GM23248 (cell line): ENCODE measurements around the gene FAM53A. TPM values are rescaled to one million over a fixed set of nuclear protein-coding genes. Genes with fewer than 3 reads are reported as not detected.
A peak's percentile ranks its signal among the peaks of the same experiment; 100 is the strongest.

ENCODE experiments used
- DNase-seq: peaks from one replicate; pipeline ENCODE4 v3.0.0-alpha.2; 2015
- H2AFZ ChIP-seq: fragments of 200-600 bp; sonication (generic); 2 replicates; pipeline ENCODE4 v1.6.1; 2016; ENCODE audit warnings: antibody characterized with exemption
- H3F3A ChIP-seq: fragments of 200-600 bp; sonication (generic); 2 replicates; pipeline ENCODE4 v1.6.1; 2016; ENCODE audit warnings: mild to moderate bottlenecking, antibody characterized with exemption, mixed run types; ENCODE audit not compliant: insufficient read depth
- H3K27ac ChIP-seq: fragments of 200-600 bp; sonication (generic); 2 replicates; pipeline ENCODE4 v1.5.1; 2016; ENCODE audit warnings: mild to moderate bottlenecking
- H3K27me3 ChIP-seq: fragments of 200-600 bp; sonication (generic); replicated peaks from 2 replicates; pipeline ENCODE4 v1.6.1; 2016; ENCODE audit warnings: mild to moderate bottlenecking; ENCODE audit not compliant: insufficient read depth
- H3K36me3 ChIP-seq: fragments of 200-600 bp; sonication (generic); 2 replicates; pipeline ENCODE4 v1.6.1; 2016; ENCODE audit warnings: low read depth, mild to moderate bottlenecking
- H3K4me1 ChIP-seq: fragments of 200-600 bp; sonication (generic); 2 replicates; pipeline ENCODE4 v1.6.1; 2016; ENCODE audit warnings: mild to moderate bottlenecking; ENCODE audit not compliant: insufficient read depth
- H3K4me2 ChIP-seq: fragments of 200-600 bp; sonication (generic); one replicate; pipeline ENCODE4 v1.6.1; 2016; ENCODE audit warnings: mild to moderate bottlenecking; ENCODE audit not compliant: unreplicated experiment
- H3K4me3 ChIP-seq: fragments of 200-600 bp; sonication (generic); 2 replicates; pipeline ENCODE4 v1.5.1; 2016; ENCODE audit warnings: mild to moderate bottlenecking
- H3K79me2 ChIP-seq: fragments of 200-600 bp; sonication (generic); 2 replicates; pipeline ENCODE4 v1.6.1; 2016; ENCODE audit warnings: mild to moderate bottlenecking; ENCODE audit not compliant: insufficient read depth
- H3K9ac ChIP-seq: fragments of 200-600 bp; sonication (generic); 2 replicates; pipeline ENCODE4 v1.6.1; 2016; ENCODE audit warnings: mild to moderate bottlenecking
- H3K9me2 ChIP-seq: fragments of 200-600 bp; sonication (generic); 2 replicates; pipeline ENCODE4 v1.6.1; 2016; ENCODE audit warnings: mixed run types, mild to moderate bottlenecking, moderate library complexity; ENCODE audit not compliant: insufficient read depth
- H3K9me3 ChIP-seq: fragments of 200-600 bp; sonication (generic); one replicate; pipeline ENCODE4 v1.6.1; 2017; ENCODE audit warnings: low read depth
- H4K20me1 ChIP-seq: fragments of 200-600 bp; sonication (generic); 2 replicates; pipeline ENCODE4 v1.6.0; 2016; ENCODE audit not compliant: insufficient read depth
- EZH2 ChIP-seq: fragments of 200-600 bp; sonication (generic); IDR thresholded peaks from 2 replicates; pipeline ENCODE4 v1.6.1; 2018; ENCODE audit warnings: antibody characterized with exemption, mild to moderate bottlenecking; ENCODE audit not compliant: insufficient read depth, poor library complexity, severe bottlenecking
- EZH2phosphoT487 ChIP-seq: fragments of 200-600 bp; sonication (generic); IDR thresholded peaks from 2 replicates; pipeline ENCODE4 v1.6.1; 2018; ENCODE audit warnings: antibody characterized with exemption, moderate library complexity, mild to moderate bottlenecking, low read depth; ENCODE audit not compliant: insufficient read depth
- WGBS, 2 experiments: methylation state at CpG; one replicate each; pipeline ENCODE4 v1.1.6; 2015 to 2017; ENCODE audit warnings: low lambda C conversion rate in 2 of 2, low coverage in 1 of 2; ENCODE audit errors: missing lambda C conversion rate in 2 of 2; 5-methylcytosine and 5-hydroxymethylcytosine counted together
- in situ Hi-C: fragments of 300-500 bp; cut with MboI; formaldehyde crosslinking; loops from 2 replicates; pipeline ENCODE4 v1.15.0; 2020
- polyA plus RNA-seq: library from polyadenylated mRNA; unstranded; fragments of >200 nt; fragmentation: Nextera tagmentation; extraction: Ambion mirVana; gene quantifications from 2 replicates; pipeline ENCODE4 v1.2.1, GENCODE V29; 2016
- total RNA-seq: library from RNA; depleted of rRNA; stranded (reverse); fragments of >200 nt; shearing (Covaris generic); gene quantifications from 2 replicates; pipeline ENCODE4 v1.2.3, GENCODE V29; 2014

Gene FAM53A
- total and polyA plus RNA-seq, 2 experiments from 2014 or later: 2.8 to 3.8 TPM

DNA sequence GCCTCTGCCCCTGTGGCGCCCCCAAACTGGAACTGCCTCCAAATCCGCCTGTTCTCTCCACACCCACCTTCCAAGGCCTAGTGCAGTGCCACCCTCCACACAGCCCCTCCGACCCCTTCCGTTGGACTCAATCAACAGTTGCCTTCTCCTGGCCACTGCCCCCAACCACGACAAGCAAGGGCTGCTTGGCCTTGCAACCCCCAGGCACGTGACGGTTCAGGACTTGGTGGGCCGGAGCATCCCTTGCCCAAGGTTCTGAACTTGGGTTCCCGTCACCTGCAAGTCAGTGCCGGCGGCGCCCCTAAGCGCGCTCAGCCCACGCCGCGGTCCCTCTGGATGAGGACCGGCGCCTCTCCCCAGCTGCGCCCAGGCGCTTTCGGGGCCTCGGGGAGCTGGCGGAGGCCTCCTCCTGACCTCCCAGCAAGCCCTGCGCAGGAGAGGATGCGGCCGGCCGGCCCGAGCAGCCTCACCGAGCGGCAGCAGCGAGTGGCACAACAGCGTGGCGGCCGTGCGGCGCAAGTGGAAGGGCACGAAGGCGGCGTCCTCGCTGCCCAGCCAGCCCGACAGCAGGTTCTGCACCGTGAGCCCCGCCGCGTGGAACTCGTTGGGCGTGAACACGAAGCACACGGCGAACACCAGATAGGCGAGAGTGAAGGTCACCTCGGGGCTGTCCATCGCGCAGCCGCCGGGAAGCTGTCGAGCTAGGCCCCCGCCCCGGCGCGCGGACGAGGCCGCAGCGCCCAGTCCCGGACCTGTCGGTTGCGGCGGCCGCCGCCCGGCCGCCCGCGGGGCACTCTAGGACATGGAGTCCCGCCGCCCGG is 36.3 kb upstream of the FAM53A start:
- peaks cover 11% of the 10 kb centered on the region; the same call in 1 of the 2 replicates for H3K4me1 ChIP-seq
- TF ChIP-seq EZH2 (no peak), EZH2phosphoT487 (no peak)
- H3K27ac ChIP-seq: peak overlapping the region; percentile 73
- H3K9ac ChIP-seq: peak overlapping the region; percentile 85
- in situ Hi-C loops: no loop called here
- peak overlapping the region; percentile 90 for H3K4me2 ChIP-seq
- H3F3A ChIP-seq: no peaks in the 10 kb centered on the region
- H2AFZ ChIP-seq: peak overlapping the region; percentile 79
- H3K79me2 ChIP-seq: peaks cover 86% of the 10 kb centered on the region
- WGBS, 2 experiments: 4% methylated on average over 52 to 72 of the region's 79 CpGs
- no peaks in the 10 kb centered on the region for H3K36me3 ChIP-seq
- H3K9me3 ChIP-seq: no peaks in the 10 kb centered on the region
- no peaks in the 10 kb centered on the region for H3K27me3 ChIP-seq
- no peaks in the 10 kb centered on the region for H3K9me2 ChIP-seq
- H4K20me1 ChIP-seq: no peaks in the 10 kb centered on the region
- peak; percentile 77 for DNase-seq
- peak overlapping the region; percentile 92 for H3K4me3 ChIP-seq

DNA sequence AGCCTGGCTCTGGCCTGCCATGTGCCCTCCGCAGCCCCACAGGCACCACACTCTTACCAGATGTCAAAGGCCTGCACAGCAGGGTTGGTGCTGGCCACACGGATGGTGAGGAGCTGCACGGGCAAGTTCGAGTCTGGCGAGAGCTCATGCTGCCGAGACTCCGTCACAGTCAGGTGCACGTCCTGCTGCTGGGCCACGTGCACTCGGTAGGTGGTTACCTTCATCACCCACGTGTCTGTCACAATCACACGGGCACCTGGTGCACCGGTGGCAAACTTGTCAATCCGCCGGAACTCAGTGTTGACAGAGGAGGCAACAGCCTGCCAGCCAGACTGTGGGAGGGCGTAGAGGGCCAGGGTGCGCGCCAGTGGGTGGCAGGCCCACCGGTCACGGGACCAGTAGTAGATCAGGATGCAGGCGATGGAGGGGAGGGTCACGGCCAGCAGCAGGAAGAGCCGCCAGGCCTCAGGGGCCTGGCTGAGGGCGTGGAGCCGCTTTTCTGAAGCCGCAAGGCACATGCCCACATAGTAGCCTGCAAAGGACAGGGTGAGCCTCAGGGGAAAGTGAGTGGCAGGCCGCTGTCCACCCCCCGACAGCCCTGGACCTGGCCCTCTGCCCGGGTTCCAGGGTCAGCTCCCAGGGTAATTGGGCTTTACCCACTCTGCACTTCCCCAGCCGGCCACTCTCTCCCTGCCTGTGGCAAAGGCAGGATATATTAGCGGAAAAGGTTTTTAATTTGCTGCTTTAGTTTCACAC is 34.2 kb upstream of the FAM53A start:
- DNase-seq: no peak
- H3K9me2 ChIP-seq: no peaks in the 10 kb centered on the region
- in situ Hi-C loops: no loop called here
- H3K27me3 ChIP-seq: no peaks in the 10 kb centered on the region
- peaks cover 19% of the 10 kb centered on the region for H3K4me1 ChIP-seq
- H3K9me3 ChIP-seq: no peaks in the 10 kb centered on the region
- H3K79me2 ChIP-seq: peaks cover 76% of the 10 kb centered on the region
- no peak overlapping the region for H3K9ac ChIP-seq
- H2AFZ ChIP-seq: no peak overlapping the region
- peaks cover 16% of the 10 kb centered on the region for H3F3A ChIP-seq
- no peak overlapping the region for H3K4me3 ChIP-seq
- H3K27ac ChIP-seq: no peak overlapping the region
- H4K20me1 ChIP-seq: no peaks in the 10 kb centered on the region
- no peaks in the 10 kb centered on the region for H3K36me3 ChIP-seq
- WGBS, 2 experiments: 80 to 87% methylated on average over 29 to 31 of the region's 31 CpGs
- TF ChIP-seq EZH2phosphoT487 (no peak), EZH2 (no peak)
- H3K4me2 ChIP-seq: no peak overlapping the region

DNA sequence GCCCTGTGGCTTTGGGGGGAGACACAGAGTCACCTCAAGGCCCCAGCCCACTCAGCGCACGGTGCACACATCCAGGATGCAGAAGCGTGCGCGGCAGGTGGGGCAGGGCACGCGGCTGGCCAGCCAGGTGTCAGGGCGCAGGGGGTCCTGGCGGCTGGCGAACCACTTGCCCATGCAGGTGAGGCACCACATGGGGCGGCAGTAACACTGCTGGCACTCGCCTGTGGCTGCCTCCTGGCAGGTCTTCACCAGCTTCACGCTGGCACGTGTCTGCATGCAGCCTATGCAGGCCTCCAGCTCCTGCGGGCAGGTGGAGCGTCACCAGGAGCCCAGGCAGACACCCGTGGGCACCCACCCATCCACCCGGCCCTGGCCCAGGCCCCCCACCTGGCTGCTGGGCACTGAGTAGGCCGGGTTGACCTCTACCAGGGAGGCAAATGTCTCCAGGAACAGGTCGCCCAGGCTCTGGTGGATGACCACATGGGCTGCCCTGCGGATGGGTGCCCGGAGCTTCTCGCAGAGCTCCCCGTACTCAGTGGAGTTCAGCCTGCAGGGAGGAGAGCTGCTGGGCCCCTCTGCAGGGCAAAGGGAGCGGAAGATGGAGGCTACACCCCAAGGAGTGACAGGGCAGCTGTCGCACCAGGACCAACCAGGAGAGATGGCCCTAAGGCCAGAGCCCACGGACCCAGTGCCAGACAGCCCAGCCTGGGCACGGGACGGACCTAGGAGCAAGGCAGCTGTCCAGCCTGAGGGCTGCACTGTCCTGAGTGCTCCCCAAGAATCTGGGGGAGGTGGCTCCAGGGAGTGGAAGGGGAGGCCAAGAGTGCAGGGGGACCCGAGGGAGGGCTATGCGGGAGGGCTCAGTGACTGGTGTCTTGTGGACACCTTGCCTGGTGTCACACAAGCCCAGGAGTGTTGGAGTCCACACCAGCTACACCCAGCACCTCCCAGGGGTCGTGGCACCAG is 33.3 kb upstream of the FAM53A start:
- Histone ChIP-seq H3K4me3 (no peak overlapping the region), H4K20me1 (no peaks in the 10 kb centered on the region), H3K79me2 (peaks cover 71% of the 10 kb centered on the region), H3K4me1 (peaks cover 14% of the 10 kb centered on the region), H3K36me3 (no peaks in the 10 kb centered on the region), H3K9ac (no peak overlapping the region), H3K9me2 (no peaks in the 10 kb centered on the region), H3K27ac (no peak overlapping the region), H3K4me2 (no peak overlapping the region), H3K27me3 (no peaks in the 10 kb centered on the region), H2AFZ (no peak overlapping the region), H3F3A (peaks cover 21% of the 10 kb centered on the region), H3K9me3 (no peaks in the 10 kb centered on the region)
- no peak for TF ChIP-seq EZH2phosphoT487
- WGBS, 2 experiments: 88 to 90% methylated on average over 29 to 30 of the region's 32 CpGs
- no peak for DNase-seq
- in situ Hi-C loops: no loop called here
